T-cell (primary cell): ENCODE measurements around the gene BABAM1. TPM values are rescaled to one million over a fixed set of nuclear protein-coding genes. Genes with fewer than 3 reads are reported as not detected.

Experiments used
- ATAC-seq, 4 experiments: fragments of 200-7000 bp in 3 of 4; fragments of 150-1000 bp in 1 of 4; cut with Tn5 transposase; replicated peaks in 1 of 4; 1 replicate in 3 of 4; 2 replicates in 1 of 4; pipeline ENCODE4 v1.10.0; 2021; ENCODE audit warnings: moderate library complexity in 3 of 4, mild to moderate bottlenecking in 2 of 4, moderate number of reproducible peaks in 1 of 4
- CTCF ChIA-PET, 2 donors: fragments of 300-600 bp; sonication (Branson Sonifier 250); formaldehyde crosslinking; loops; one replicate each; lab custom pipeline; 2022; ENCODE audit warnings: antibody characterized with exemption in 2 of 2; lab: Charles Lee
- POLR2A ChIA-PET, 2 donors: fragments of 300-600 bp; sonication (Branson Sonifier 250); formaldehyde crosslinking; loops; one replicate each; lab custom pipeline; 2022; ENCODE audit warnings: antibody characterized with exemption in 2 of 2; lab: Charles Lee
- DNase-seq, 35 experiments: peaks; one replicate each; pipeline versions ENCODE4 v3.0.0 to v3.0.0-alpha.2; 2013 to 2023
- H3K27ac ChIP-seq: one replicate; pipeline ENCODE4 v1.5.1; 2013; ENCODE audit warnings: low read length
- H3K27me3 ChIP-seq, 2 experiments: replicated peaks in 1 of 2; 1 replicate in 1 of 2; 2 replicates in 1 of 2; pipeline versions ENCODE4 v1.6.1 to v1.7.0; 2013; ENCODE audit warnings: low read length in 1 of 2, mixed read lengths in 1 of 2; ENCODE audit not compliant: control insufficient read depth in 2 of 2, insufficient read depth in 2 of 2; ENCODE audit errors: extremely low read depth in 1 of 2
- H3K36me3 ChIP-seq, 2 donors: 1 replicate in 1 of 2; 2 replicates in 1 of 2; pipeline versions ENCODE4 v1.6.1 to v1.7.0; 2013; ENCODE audit warnings: low read length in 1 of 2; ENCODE audit not compliant: control insufficient read depth in 2 of 2, insufficient read depth in 1 of 2; ENCODE audit errors: extremely low read depth in 1 of 2
- H3K4me1 ChIP-seq, 2 experiments: 1 replicate in 1 of 2; 2 replicates in 1 of 2; pipeline versions ENCODE4 v1.6.1 to v1.7.0; 2013; ENCODE audit warnings: low read length in 2 of 2, mixed read lengths in 1 of 2; ENCODE audit not compliant: insufficient read depth in 2 of 2, control insufficient read depth in 1 of 2; ENCODE audit errors: extremely low read depth in 1 of 2
- H3K4me3 ChIP-seq, 2 donors: 1 replicate in 1 of 2; 2 replicates in 1 of 2; pipeline versions ENCODE4 v1.5.1 to v1.7.0; 2013; ENCODE audit warnings: mild to moderate bottlenecking in 2 of 2, low read length in 1 of 2, moderate library complexity in 1 of 2; ENCODE audit not compliant: control insufficient read depth in 1 of 2; ENCODE audit errors: extremely low read depth in 1 of 2
- H3K9me3 ChIP-seq: 2 replicates; pipeline ENCODE4 v1.7.0; 2013
- H3K27ac Mint-ChIP-seq, 2 donors: one replicate each; pipeline ENCODE4 v1.8.0; 2020 to 2021; ENCODE audit warnings: mild to moderate bottlenecking in 2 of 2, mixed read lengths in 2 of 2
- H3K27me3 Mint-ChIP-seq, 2 donors: one replicate each; pipeline ENCODE4 v1.8.0; 2021 to 2022; ENCODE audit warnings: mixed read lengths in 2 of 2
- H3K36me3 Mint-ChIP-seq: one replicate; pipeline ENCODE4 v1.8.0; 2021; ENCODE audit warnings: mixed read lengths
- H3K4me1 Mint-ChIP-seq, 3 donors: one replicate each; pipeline ENCODE4 v1.8.0; 2020 to 2022; ENCODE audit warnings: mixed read lengths in 3 of 3, mild to moderate bottlenecking in 1 of 3
- H3K4me3 Mint-ChIP-seq, 3 donors: one replicate each; pipeline ENCODE4 v1.8.0; 2020 to 2022; ENCODE audit warnings: mild to moderate bottlenecking in 3 of 3, mixed read lengths in 3 of 3, moderate library complexity in 3 of 3
- H3K9me3 Mint-ChIP-seq, 3 donors: one replicate each; pipeline ENCODE4 v1.8.0; 2020 to 2022; ENCODE audit warnings: mixed read lengths in 3 of 3
- WGBS: methylation state at CpG from one replicate; pipeline ENCODE4 v1.1.5; 2013; ENCODE audit warnings: missing lambda C conversion rate; ENCODE audit not compliant: insufficient coverage; 5-methylcytosine and 5-hydroxymethylcytosine counted together
- total RNA-seq, 35 experiments: library from RNA in 6 of 35; stranded (reverse) in 6 of 35; fragments of 120-200 nt in 1 of 35; gene quantifications; one replicate each; pipeline versions ENCODE4 v1.2.1 to v1.2.4 and lab custom pipeline; 2013 to 2026

The BABAM1 gene
- total RNA-seq, 5 donors from 2014 or later (not counting 1 experiment from before 2014, with no cell fraction given) = 76.7 to 130 (median 117) TPM

DNA sequence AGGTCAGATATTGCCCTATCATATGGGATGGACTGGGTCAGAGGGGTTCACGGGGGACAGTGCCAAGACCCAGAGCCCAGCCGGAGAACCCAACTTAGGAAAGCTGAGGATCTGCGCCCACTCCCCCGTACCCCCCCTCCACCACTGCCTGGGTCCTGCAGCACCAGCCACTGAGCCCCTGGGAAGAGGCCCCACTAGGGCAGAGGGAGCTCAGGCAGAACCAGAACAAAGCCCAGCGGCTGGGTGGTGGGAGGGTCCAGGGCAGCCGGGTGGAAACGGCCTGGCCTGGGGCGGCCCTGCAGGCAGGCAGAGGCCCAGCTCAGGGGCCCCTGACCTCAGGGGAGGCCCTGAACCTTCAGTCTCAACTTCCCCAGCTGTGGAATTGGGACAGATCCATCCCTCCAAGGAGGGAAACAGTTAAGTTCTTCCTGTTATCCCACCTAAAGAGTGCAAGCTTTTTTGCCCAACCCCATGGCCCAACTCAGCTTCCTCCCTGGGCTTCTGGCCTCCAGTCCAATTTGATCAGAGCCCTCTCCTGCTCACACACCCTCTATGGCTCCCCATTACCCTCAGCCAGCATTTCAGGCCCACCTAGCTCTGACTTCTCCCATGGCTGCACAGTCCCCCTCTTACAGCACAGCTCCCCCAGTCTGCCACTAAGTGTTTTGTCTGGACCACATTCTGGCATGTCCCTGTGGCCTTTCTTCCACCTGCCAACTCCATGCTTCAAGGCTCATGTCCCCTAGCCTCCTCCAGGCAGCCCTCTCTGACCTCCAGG lies 24.6 kb upstream of the BABAM1 start:
- ChIA-PET CTCF (no interaction called here), POLR2A (no interaction called here)
- peak overlapping the region; percentile 50 to 77 for H3K27ac Mint-ChIP-seq
- no peak for ATAC-seq
- Histone ChIP-seq H3K36me3 (no peaks in the 10 kb centered on the region), H3K4me3 (no peak overlapping the region), H3K27ac (no peak overlapping the region), H3K4me1 (peaks cover 0 to 19% of the 10 kb centered on the region in 2 experiments), H3K9me3 (no peaks in the 10 kb centered on the region), H3K27me3 (peaks cover 0 to 15% of the 10 kb centered on the region in 2 experiments)
- H3K4me3 Mint-ChIP-seq = peak overlapping the region in 1 of 3 donors; percentile 11
- no peak for DNase-seq
- no peaks in the 10 kb centered on the region for H3K36me3 Mint-ChIP-seq
- H3K4me1 Mint-ChIP-seq = peaks cover 0 to 17% (median 6%) of the 10 kb centered on the region in 3 donors
- WGBS = 80% methylated on average over 2 of the region's 8 CpGs
- no peaks in the 10 kb centered on the region for H3K9me3 Mint-ChIP-seq
- peaks cover 5 to 6% of the 10 kb centered on the region in 2 donors for H3K27me3 Mint-ChIP-seq

DNA sequence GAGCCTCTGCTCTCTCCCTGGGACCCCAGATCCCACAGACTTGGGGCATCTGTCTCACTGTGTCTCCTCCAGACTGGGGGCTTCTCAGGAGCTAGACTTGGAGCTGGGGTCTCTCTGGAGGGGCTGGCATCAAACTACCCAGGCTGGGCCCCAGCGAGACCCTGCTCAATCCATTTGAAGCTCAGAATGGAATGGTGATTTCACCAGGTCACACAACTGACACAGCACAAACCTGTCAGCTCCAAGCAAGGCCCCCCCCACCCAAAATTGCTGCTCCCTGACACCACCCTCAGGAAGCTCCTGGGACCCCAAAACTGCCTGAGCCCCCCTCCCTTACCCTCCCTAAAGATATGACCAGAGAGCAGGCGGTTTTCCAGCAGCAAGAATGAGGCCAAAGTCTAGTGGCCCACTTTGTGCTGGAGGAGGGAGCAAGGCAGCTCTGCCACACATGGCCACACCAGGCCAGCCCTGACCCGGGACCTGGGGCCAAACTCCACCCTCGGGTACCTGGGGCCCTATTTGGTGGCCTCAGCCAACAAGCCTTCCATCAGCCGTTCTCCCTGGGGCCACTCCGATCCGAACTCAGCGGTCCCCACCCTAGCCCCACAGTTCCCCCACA lies 23.9 kb upstream of the BABAM1 start:
- Mint-ChIP-seq H3K27me3 (peaks cover 5 to 7% of the 10 kb centered on the region in 2 donors), H3K36me3 (no peaks in the 10 kb centered on the region), H3K4me3 (peak overlapping the region; percentile 41 to 57 (median 54)), H3K27ac (peak overlapping the region; percentile 50 to 77), H3K9me3 (no peaks in the 10 kb centered on the region), H3K4me1 (peaks cover 0 to 16% (median 6%) of the 10 kb centered on the region in 3 donors)
- H3K9me3 ChIP-seq = no peaks in the 10 kb centered on the region
- no peak overlapping the region for H3K27ac ChIP-seq
- CTCF ChIA-PET = no interaction called here
- peaks cover 0 to 18% of the 10 kb centered on the region in 2 experiments for H3K27me3 ChIP-seq
- DNase-seq = no peak
- H3K4me1 ChIP-seq = peaks cover 0 to 19% of the 10 kb centered on the region in 2 experiments
- H3K36me3 ChIP-seq = no peaks in the 10 kb centered on the region
- no peak for ATAC-seq
- POLR2A ChIA-PET = interaction anchor here in 1 of 2 donors (0.6 kb wide), 1 partner anchor 17 kb away, joined by 12 read pairs; the partner anchor contains the start of gene OCEL1
- H3K4me3 ChIP-seq = no peak overlapping the region
- 97% methylated on average over 5 of the region's 8 CpGs for WGBS

DNA sequence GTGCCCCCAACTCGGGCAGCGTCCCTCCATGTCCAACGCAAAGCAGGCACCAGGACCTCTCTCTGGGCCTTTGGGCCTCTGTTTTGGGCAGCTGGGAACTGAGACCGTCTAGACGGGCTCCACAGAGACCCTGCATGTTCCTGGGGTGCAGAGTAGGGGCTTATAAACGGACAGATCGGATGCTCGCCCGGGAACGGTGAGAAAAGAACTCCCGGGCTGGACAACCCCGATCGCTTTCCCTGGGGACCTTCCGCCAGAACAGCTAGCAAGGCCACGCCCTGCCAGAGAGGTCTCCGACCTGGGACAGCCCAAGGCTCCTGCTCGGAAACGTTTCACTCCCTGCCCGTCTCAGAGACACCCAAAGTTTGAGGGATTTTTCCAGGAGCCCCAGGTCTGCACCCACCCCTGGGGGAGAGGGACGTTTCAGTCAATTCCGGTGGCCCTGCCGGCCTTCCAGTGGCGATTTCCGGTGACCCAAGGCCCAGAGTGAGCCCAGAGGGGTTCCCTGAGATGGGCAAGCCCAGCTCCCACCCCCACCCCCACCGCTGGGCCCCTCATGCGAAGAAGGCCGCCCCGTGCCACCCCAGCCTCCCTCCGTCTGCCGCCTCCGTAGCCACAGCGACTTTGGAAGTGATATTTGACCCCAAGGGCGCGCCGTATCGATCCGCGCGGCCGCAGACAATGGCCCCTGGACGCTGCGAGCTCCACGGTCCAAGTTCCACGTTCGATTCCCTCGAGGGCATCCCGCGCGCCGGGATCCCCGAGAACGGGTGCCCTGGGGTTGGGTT lies 23.2 kb upstream of the BABAM1 start:
- ATAC-seq = no peak
- no peaks in the 10 kb centered on the region for H3K9me3 ChIP-seq
- Mint-ChIP-seq H3K27me3 (peaks cover 5 to 7% of the 10 kb centered on the region in 2 donors), H3K36me3 (no peaks in the 10 kb centered on the region), H3K9me3 (no peaks in the 10 kb centered on the region), H3K27ac (peak overlapping the region in 1 of 2 donors; percentile 31), H3K4me3 (peak overlapping the region; percentile 54 to 65 (median 57)), H3K4me1 (peaks cover 0 to 16% (median 6%) of the 10 kb centered on the region in 3 donors)
- ChIA-PET CTCF (no interaction called here), POLR2A (interaction anchor here (0.6 kb wide), 2 partner anchors 18 to 119 kb away, joined by 12 to 13 read pairs; partner anchors contain the start of gene OCEL1 (in 1 of the 2))
- no peaks in the 10 kb centered on the region for H3K36me3 ChIP-seq
- no peak overlapping the region for H3K27ac ChIP-seq
- H3K4me1 ChIP-seq = peaks cover 0 to 19% of the 10 kb centered on the region in 2 experiments
- DNase-seq = no peak
- WGBS = 86% methylated on average over 23 of the region's 52 CpGs
- peaks cover 0 to 18% of the 10 kb centered on the region in 2 experiments for H3K27me3 ChIP-seq
- H3K4me3 ChIP-seq = no peak overlapping the region

DNA sequence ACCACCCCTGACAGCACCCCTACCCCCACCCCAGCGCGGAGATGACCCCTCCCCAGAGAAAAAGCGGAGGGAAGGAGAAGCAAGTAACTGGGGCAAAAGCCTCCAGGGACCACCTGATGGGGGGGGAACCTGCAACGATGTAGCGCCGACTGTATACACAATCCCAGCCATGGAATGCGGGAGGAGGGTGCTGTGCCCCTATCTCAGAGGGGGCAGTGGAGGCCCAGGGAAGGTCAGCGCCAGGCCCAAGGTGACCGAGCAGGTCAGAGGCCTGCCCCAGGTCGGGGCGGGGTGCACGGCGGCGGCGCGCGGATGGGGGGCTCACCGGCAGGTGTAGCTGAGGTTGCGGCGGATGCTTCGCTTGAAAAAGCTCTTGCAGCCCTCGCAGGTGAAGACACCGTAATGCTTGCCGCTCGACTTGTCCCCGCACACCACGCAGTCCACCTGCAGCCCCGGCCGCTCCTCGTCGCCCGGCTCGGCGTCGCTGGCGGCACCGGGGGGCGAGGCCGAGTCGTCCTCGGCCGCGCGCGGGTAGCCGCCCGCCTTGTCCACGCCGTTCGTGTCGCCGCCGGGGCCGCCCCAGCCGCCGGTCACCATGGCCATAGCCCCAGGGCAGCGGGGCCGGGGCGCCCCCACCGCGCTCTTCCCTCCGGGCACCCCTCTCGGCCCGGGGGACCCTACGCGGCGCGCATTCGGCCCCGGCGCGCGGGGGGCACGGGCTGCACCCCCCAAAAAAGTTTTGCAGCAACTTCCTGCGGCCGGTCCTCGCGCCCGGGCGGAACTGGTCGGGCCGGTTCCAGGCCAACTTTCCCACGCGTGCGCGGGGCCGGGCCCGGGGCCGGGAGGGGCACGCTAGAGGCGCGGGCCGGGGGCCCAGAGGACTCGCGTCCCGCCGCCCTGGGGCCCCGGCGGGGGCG lies 22.4 kb upstream of the BABAM1 start:
- Mint-ChIP-seq H3K27me3 (peaks cover 5 to 7% of the 10 kb centered on the region in 2 donors), H3K27ac (no peak overlapping the region), H3K9me3 (no peaks in the 10 kb centered on the region), H3K4me1 (peaks cover 0 to 16% (median 6%) of the 10 kb centered on the region in 3 donors), H3K4me3 (peak overlapping the region; percentile 54 to 65 (median 57)), H3K36me3 (no peaks in the 10 kb centered on the region)
- H3K27me3 ChIP-seq = peaks cover 0 to 18% of the 10 kb centered on the region in 2 experiments
- no peaks in the 10 kb centered on the region for H3K36me3 ChIP-seq
- peak overlapping the region in 1 of 2 donors; percentile 25 for H3K4me3 ChIP-seq
- no peaks in the 10 kb centered on the region for H3K9me3 ChIP-seq
- ChIA-PET CTCF (no interaction called here), POLR2A (interaction anchor here in 1 of 2 donors (0.6 kb wide), 1 partner anchor 120 kb away, joined by 13 read pairs; no protein-coding TSS in a partner anchor)
- H3K4me1 ChIP-seq = peaks cover 0 to 19% of the 10 kb centered on the region in 2 experiments
- DNase-seq (peak in 4 of 35 experiments; percentile 20 to 45 (median 26)), ATAC-seq (peak in 3 of 4 experiments; percentile 8 to 33 (median 12))
- no peak overlapping the region for H3K27ac ChIP-seq
- 7% methylated on average over 97 of the region's 100 CpGs for WGBS

DNA sequence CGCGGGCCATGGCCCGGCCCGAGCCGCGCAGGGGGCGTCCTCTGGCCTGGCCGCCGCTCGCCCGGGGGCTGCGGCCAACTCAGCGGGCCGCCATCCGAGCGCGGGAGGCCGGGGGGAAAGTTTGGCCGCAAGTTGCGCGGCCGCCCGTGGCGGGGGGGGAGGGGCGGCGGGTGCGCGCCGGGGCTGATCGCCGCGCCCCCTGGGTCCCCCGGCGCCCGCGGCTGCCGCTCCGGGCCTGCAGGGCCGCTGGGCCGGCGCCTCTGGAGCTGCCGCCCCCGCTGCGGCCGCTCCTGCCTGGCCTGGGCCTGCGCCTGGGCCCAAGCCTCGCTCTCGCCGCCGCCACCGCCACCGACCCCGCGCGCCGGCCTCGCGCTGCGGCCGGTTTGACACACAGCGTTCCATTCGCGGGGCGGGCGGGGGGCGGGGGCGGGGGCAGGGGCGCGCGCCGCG lies 21.7 kb upstream of the BABAM1 start, which contains the start of gene NR2F6:
Gene NR2F6 (minus strand): TSS at position 385 of the 450 bp plus-strand sequence. CDS start 699 bp downstream, outside the sequence.
- no peak within 1 kb of the TSS for H3K27ac ChIP-seq
- H3K36me3 ChIP-seq = no peaks in the 10 kb centered on the region
- DNase-seq = peak in 2 of 35 experiments; percentile 36 to 44
- Mint-ChIP-seq H3K27ac (peak within 1 kb of the TSS in 1 of 2 donors; percentile 74), H3K4me3 (peak within 1 kb of the TSS; percentile 80 to 86 (median 82)), H3K36me3 (no peaks in the 10 kb centered on the region), H3K27me3 (peaks cover 5 to 7% of the 10 kb centered on the region in 2 donors), H3K9me3 (no peaks in the 10 kb centered on the region), H3K4me1 (peaks cover 0 to 16% (median 6%) of the 10 kb centered on the region in 3 donors)
- H3K27me3 ChIP-seq = peaks cover 0 to 18% of the 10 kb centered on the region in 2 experiments
- no peaks in the 10 kb centered on the region for H3K9me3 ChIP-seq
- ChIA-PET POLR2A (no interaction called here), CTCF (no interaction called here)
- peak within 1 kb of the TSS; percentile 68 to 69 for H3K4me3 ChIP-seq
- under 1% methylated on average over 59 of the region's 72 CpGs for WGBS
- peak in 3 of 4 experiments; percentile 25 to 36 (median 28) for ATAC-seq
- peaks cover 0 to 19% of the 10 kb centered on the region in 2 experiments for H3K4me1 ChIP-seq
